Adrenal gland (tissue), 5 donors: ENCODE results near the gene BCL6.

Experiments used
- CTCF ChIP-seq, 6 experiments: fragments of 450-650 bp in 4 of 6; fragments of 200-600 bp in 2 of 6; sonication (generic) in 1 of 6; IDR thresholded peaks; 1 replicate in 5 of 6; 2 replicates in 1 of 6; pipeline versions ENCODE4 v1.5.1 to v1.8.0; 2016 to 2021; ENCODE audit warnings: antibody characterized with exemption in 6 of 6, mild to moderate bottlenecking in 2 of 6, moderate library complexity in 1 of 6
- POLR2A ChIP-seq, 2 donors: fragments of 450-650 bp; IDR thresholded peaks; one replicate each; pipeline ENCODE4 v1.6.1; 2017; ENCODE audit warnings: antibody characterized with exemption in 2 of 2, mild to moderate bottlenecking in 2 of 2, moderate library complexity in 1 of 2
- donor health status: DM: no; HTN: no; CAD: no.

- TF ChIP-seq CTCF (IDR thresholded peaks at IDR 0.05) (no peak), POLR2A (IDR thresholded peaks at IDR 0.05) (no peak)
These were observed 49.2 kb downstream of the BCL6 start for GRCh38 chr3:187696021-187696420.
